KOPT-K1 (cell line): ENCODE measurements around the gene NID2.

Experiments
- H3K27ac ChIP-seq: fragments of 200-600 bp; sonication (generic); 2 replicates; pipeline ENCODE4 v1.5.1; 2016; ENCODE audit warnings: antibody characterized with exemption, mild to moderate bottlenecking, low read depth, low read length; ENCODE audit not compliant: poor library complexity, severe bottlenecking
- H3K36me3 ChIP-seq: fragments of 200-600 bp; sonication (generic); 2 replicates; pipeline ENCODE4 v1.5.1; 2017; ENCODE audit warnings: antibody characterized with exemption, mild to moderate bottlenecking, low read length, moderate library complexity; ENCODE audit not compliant: insufficient read depth
- H3K9me3 ChIP-seq: fragments of 200-600 bp; sonication (generic); 2 replicates; pipeline ENCODE4 v1.5.1; 2017; ENCODE audit warnings: antibody characterized with exemption, low read length, mild to moderate bottlenecking; ENCODE audit not compliant: insufficient read depth, poor library complexity, severe bottlenecking

NID2 gene

GRCh38 chr14:51959928-51960327, 108.9 kb downstream of the NID2 start:
- Histone ChIP-seq H3K36me3 (peaks cover 84% of the 10 kb centered on the region), H3K27ac (no peak overlapping the region), H3K9me3 (peaks cover 33% of the 10 kb centered on the region)

- H3K36me3 ChIP-seq, result peaks cover 92% of the 10 kb centered on the region
- H3K9me3 ChIP-seq, result peaks cover 33% of the 10 kb centered on the region
- no peak overlapping the region for H3K27ac ChIP-seq
Observed at GRCh38 chr14:51957950-51958349, 110.9 kb downstream of the NID2 start.
